GM23338 (cell line): Measurements from ENCODE around the gene SLC25A44.

Experiments
- CREB1 ChIP-seq: fragments of 250-450 bp; sonication (Bioruptor Pico); IDR thresholded peaks from 2 replicates; pipeline ENCODE4 v1.5.0; 2020; ENCODE audit warnings: low read depth, mild to moderate bottlenecking, moderate library complexity
- EZH2 ChIP-seq: fragments of 200-600 bp; sonication (generic); IDR thresholded peaks from one replicate; pipeline ENCODE4 v1.8.0; 2017; ENCODE audit warnings: antibody characterized with exemption, mild to moderate bottlenecking, low read depth; ENCODE audit not compliant: unreplicated experiment
- EZH2phosphoT487 ChIP-seq: fragments of 200-600 bp; sonication (generic); IDR thresholded peaks from one replicate; pipeline ENCODE4 v1.8.1; 2018; ENCODE audit warnings: antibody characterized with exemption; ENCODE audit not compliant: unreplicated experiment
- JUNB ChIP-seq: IDR thresholded peaks from one replicate; pipeline ENCODE4 v1.6.1; 2016; ENCODE audit warnings: antibody characterized with exemption; ENCODE audit not compliant: unreplicated experiment
- NANOG ChIP-seq: IDR thresholded peaks from 2 replicates; pipeline ENCODE4 v1.6.1; 2016; ENCODE audit warnings: antibody characterized with exemption, borderline replicate concordance
- POLR2AphosphoS5 ChIP-seq: IDR thresholded peaks from 2 replicates; pipeline ENCODE4 v1.6.1; 2016; ENCODE audit warnings: antibody characterized with exemption, low read depth
- STAT1 ChIP-seq: IDR thresholded peaks from one replicate; pipeline ENCODE4 v1.6.1; 2016; ENCODE audit warnings: antibody characterized with exemption; ENCODE audit not compliant: unreplicated experiment
- ZNF114 ChIP-seq: fragments of 250-450 bp; sonication (Bioruptor Pico); IDR thresholded peaks from 2 replicates; pipeline ENCODE4 v1.5.0; 2020; ENCODE audit warnings: mild to moderate bottlenecking, moderate library complexity
- TF ChIP-seq, protein P1 (sequence below), 2 experiments: fragments of 200-600 bp in 1 of 2; sonication (generic) in 1 of 2; conservative IDR thresholded peaks; 2 replicates each; pipeline versions ENCODE4 v1.5.1 to v1.6.1; 2016 to 2017; ENCODE audit warnings: antibody characterized with exemption in 2 of 2, low read depth in 2 of 2, mild to moderate bottlenecking in 2 of 2, moderate library complexity in 1 of 2
- TF ChIP-seq, protein P2 (sequence below): IDR thresholded peaks from one replicate; pipeline ENCODE4 v1.6.1; 2018; ENCODE audit warnings: antibody characterized with exemption; ENCODE audit not compliant: unreplicated experiment
- TF ChIP-seq, protein P3 (sequence below): IDR thresholded peaks from 2 replicates; pipeline ENCODE4 v1.6.1; 2016; ENCODE audit warnings: antibody characterized with exemption

DNA sequence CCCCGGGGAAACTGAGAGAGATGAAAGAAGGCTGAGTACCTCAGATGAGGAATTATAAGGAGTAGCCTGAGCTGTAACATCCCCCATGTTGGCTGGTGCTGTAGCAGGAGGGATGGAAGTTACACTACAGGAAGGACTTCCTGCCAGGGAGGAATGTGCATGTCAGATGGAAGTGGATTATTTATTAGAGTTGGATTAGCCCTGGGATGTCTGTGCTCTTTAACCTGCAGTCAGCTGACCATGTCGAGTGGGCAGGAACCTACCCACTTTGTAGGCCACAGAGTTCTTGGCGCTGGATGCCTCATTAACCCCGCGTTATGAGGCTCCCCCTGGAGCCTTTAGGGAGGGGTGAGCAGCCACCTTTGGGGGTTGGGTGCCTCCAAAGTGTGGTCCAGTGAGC lies 41.3 kb upstream of the SLC25A44 start:
- TF ChIP-seq POLR2AphosphoS5 (no peak), EZH2phosphoT487 (no peak), STAT1 (no peak), EZH2 (no peak), NANOG (no peak), JUNB (no peak), ZNF114 (CRISPR knock-in tag) (no peak), CREB1 (CRISPR knock-in tag) (no peak)
- TF ChIP-seq, protein P1, sequence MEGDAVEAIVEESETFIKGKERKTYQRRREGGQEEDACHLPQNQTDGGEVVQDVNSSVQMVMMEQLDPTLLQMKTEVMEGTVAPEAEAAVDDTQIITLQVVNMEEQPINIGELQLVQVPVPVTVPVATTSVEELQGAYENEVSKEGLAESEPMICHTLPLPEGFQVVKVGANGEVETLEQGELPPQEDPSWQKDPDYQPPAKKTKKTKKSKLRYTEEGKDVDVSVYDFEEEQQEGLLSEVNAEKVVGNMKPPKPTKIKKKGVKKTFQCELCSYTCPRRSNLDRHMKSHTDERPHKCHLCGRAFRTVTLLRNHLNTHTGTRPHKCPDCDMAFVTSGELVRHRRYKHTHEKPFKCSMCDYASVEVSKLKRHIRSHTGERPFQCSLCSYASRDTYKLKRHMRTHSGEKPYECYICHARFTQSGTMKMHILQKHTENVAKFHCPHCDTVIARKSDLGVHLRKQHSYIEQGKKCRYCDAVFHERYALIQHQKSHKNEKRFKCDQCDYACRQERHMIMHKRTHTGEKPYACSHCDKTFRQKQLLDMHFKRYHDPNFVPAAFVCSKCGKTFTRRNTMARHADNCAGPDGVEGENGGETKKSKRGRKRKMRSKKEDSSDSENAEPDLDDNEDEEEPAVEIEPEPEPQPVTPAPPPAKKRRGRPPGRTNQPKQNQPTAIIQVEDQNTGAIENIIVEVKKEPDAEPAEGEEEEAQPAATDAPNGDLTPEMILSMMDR (conservative IDR thresholded peaks at IDR 0.05; ENCODE audit: low read depth in 2 of 2) = no peak
- TF ChIP-seq, protein P2, sequence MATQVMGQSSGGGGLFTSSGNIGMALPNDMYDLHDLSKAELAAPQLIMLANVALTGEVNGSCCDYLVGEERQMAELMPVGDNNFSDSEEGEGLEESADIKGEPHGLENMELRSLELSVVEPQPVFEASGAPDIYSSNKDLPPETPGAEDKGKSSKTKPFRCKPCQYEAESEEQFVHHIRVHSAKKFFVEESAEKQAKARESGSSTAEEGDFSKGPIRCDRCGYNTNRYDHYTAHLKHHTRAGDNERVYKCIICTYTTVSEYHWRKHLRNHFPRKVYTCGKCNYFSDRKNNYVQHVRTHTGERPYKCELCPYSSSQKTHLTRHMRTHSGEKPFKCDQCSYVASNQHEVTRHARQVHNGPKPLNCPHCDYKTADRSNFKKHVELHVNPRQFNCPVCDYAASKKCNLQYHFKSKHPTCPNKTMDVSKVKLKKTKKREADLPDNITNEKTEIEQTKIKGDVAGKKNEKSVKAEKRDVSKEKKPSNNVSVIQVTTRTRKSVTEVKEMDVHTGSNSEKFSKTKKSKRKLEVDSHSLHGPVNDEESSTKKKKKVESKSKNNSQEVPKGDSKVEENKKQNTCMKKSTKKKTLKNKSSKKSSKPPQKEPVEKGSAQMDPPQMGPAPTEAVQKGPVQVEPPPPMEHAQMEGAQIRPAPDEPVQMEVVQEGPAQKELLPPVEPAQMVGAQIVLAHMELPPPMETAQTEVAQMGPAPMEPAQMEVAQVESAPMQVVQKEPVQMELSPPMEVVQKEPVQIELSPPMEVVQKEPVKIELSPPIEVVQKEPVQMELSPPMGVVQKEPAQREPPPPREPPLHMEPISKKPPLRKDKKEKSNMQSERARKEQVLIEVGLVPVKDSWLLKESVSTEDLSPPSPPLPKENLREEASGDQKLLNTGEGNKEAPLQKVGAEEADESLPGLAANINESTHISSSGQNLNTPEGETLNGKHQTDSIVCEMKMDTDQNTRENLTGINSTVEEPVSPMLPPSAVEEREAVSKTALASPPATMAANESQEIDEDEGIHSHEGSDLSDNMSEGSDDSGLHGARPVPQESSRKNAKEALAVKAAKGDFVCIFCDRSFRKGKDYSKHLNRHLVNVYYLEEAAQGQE = no peak
- TF ChIP-seq, protein P3, sequence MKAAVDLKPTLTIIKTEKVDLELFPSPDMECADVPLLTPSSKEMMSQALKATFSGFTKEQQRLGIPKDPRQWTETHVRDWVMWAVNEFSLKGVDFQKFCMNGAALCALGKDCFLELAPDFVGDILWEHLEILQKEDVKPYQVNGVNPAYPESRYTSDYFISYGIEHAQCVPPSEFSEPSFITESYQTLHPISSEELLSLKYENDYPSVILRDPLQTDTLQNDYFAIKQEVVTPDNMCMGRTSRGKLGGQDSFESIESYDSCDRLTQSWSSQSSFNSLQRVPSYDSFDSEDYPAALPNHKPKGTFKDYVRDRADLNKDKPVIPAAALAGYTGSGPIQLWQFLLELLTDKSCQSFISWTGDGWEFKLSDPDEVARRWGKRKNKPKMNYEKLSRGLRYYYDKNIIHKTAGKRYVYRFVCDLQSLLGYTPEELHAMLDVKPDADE = no peak
